Ramos (cell line): Measurements from ENCODE around the gene FMR1.

Experiments used
- in situ Hi-C: fragments of 300-500 bp; cut with MboI; formaldehyde crosslinking; loops from one replicate; pipeline ENCODE4 v1.14.3; 2022; ENCODE audit warnings: low sequenced_read_pairs; ENCODE audit not compliant: unreplicated experiment

FMR1 gene

GRCh38 chrX:147914591-147914990 lies 2.9 kb downstream of the FMR1 start:
- in situ Hi-C loops: no loop called here

GRCh38 chrX:147916375-147916968 lies 4.8 kb downstream of the FMR1 start:
- in situ Hi-C loops: no loop called here

GRCh38 chrX:147917700-147918695 lies 6.3 kb downstream of the FMR1 start:
- in situ Hi-C loops: no loop called here

- in situ Hi-C loops: no loop called here
These were observed 8.5 kb downstream of the FMR1 start for GRCh38 chrX:147920161-147920666.

- in situ Hi-C loops: no loop called here
These were observed 11.9 kb downstream of the FMR1 start for GRCh38 chrX:147923605-147924004.

GRCh38 chrX:147927256-147927655 lies 15.5 kb downstream of the FMR1 start:
- in situ Hi-C loops: no loop called here

- in situ Hi-C loops: no loop called here
These were observed 22.1 kb downstream of the FMR1 start for GRCh38 chrX:147933815-147934214.

GRCh38 chrX:147935156-147935758 lies 23.5 kb downstream of the FMR1 start:
- in situ Hi-C loops: no loop called here

- in situ Hi-C loops: no loop called here
These were observed 33.6 kb downstream of the FMR1 start for GRCh38 chrX:147945286-147945685.

- in situ Hi-C loops: no loop called here
These were observed 36.8 kb downstream of the FMR1 start for GRCh38 chrX:147948531-147948930.

- in situ Hi-C loops: no loop called here
These were observed 38.6 kb downstream of the FMR1 start for GRCh38 chrX:147950352-147950751.

- in situ Hi-C loops: no loop called here
These were observed 42.3 kb downstream of the FMR1 start for GRCh38 chrX:147953976-147954375.

GRCh38 chrX:147957291-147957690 lies 45.6 kb downstream of the FMR1 start:
- in situ Hi-C loops: no loop called here

- in situ Hi-C loops: no loop called here
These were observed 46.6 kb downstream of the FMR1 start for GRCh38 chrX:147958291-147958690.

GRCh38 chrX:147960722-147961121 lies 49.0 kb downstream of the FMR1 start:
- in situ Hi-C loops: no loop called here

GRCh38 chrX:147962476-147962875 lies 50.8 kb downstream of the FMR1 start:
- in situ Hi-C loops: no loop called here

- in situ Hi-C loops: no loop called here
These were observed 67.2 kb downstream of the FMR1 start for GRCh38 chrX:147978931-147979330.

GRCh38 chrX:147981038-147981752 lies 69.5 kb downstream of the FMR1 start, which contains the start of gene FMR1NB:
Gene FMR1NB (plus strand): TSS chrX:147981337. CDS start chrX:147981403, 66 bp downstream.
- in situ Hi-C loops: no loop called here
